GM19324 (cell line): ENCODE data around the gene RASD1.

Source experiments
- ATAC-seq: cut with Tn5 transposase; IDR thresholded peaks from one replicate; pipeline ENCODE4 v1.9.1; 2021; ENCODE audit warnings: mild to moderate bottlenecking, moderate library complexity; ENCODE audit not compliant: unreplicated experiment, low FRiP score

The RASD1 gene, protein sequence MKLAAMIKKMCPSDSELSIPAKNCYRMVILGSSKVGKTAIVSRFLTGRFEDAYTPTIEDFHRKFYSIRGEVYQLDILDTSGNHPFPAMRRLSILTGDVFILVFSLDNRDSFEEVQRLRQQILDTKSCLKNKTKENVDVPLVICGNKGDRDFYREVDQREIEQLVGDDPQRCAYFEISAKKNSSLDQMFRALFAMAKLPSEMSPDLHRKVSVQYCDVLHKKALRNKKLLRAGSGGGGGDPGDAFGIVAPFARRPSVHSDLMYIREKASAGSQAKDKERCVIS

DNA sequence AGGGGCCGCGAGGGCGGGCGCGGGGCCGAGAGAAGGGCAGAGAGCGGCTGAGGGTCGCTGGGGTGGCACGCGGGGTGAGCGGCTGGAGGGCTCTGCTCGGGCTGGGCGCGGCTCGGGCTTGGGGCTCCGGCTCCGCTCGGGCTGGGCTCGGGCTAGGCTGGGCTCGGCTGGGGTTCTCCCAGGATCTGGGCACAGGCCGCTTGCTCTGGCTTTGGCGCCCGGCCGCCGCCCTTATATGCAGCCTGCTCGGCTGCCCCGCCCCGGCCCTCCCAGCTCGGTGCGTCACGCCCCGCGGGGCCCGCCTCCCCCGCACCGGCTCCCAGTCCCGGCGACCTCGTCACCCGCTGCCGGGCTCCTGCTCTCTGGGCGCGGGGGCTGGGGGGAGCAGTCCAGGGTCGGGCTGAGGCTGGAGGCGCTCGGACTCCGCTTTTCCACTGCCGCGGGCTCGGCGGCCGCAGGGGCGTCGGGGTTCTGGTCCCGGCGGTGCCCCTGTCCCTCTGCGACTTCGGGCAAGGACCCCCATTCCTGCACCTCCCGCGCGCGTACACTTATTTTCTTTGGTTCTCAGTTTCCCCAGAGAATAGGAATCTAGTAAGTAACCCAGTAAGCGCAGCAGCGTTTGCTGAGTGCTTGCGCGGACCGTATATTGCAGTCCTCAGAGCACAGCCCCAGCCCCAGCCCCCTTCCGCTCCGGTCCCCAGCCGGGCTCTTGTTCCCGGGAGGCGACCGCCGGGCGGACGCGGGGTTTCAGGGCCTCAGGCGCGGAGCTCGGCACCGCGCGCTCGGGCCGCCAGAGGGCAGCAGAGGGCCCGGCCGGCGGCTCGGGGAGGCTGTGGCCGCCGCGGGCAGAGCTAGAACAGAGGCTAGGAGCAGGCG is at the start of gene RASD1:
RASD1 (minus strand) TSS at position 207 of the 876 bp plus-strand sequence. CDS start 214 bp downstream, outside the sequence.
- peak; percentile 66 for ATAC-seq

DNA sequence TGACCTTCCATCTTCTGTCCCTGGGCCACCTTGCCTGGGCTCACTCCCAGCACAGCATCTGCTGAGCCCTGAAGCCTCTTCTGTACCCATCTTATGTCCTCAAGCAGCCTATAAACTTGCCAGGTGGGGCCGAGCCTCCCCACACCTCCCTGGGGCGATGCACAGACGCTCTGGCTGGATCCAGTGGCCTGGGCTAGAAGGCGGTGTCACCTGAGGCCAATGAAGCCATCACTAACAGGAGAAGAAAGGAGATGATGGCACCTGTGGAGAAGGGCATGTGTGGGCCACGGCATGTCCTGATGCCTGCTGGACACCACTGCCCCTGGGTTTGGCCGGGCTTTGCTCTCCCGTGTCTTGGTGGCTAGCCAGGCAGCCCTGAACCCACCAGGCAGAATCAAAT is 49.8 kb upstream of the RASD1 start:
- ATAC-seq, result no peak

DNA sequence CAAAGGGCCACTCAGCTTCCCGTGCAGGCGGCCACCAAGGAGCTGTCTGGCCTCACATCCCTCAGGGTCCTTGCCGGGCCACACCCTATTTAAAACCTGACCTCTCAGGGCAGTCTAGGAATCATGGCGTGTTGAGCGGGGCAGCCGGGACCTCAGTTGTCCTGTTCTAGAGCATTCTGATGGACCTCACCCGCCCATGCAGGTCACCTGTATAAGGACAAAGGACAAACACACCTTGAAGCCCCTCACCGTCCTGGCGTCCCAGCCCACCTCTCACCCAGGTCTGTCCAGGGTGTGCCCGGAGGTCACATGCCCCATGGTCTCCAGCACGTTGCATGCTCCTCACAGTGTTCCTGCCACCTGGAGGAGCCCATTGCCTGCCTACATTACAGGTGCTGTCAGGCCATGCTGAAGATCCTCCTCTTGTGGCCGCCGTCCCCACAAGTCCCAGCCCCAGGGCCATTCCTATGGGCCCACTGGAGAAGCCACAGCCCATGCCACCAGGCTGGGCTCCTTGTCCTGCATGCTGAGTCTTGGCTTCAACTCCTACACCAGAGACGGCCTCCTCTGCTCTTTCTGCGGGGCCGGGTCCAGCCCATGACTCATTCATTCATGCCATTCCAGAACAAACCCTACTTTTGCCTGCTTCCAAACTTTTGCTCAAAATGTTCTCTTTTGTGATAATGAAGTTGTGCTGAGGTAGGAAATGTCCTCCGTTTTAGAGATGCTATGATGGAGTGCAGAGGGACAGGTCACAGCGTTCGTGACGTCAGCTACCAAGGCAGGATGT is 49.0 kb upstream of the RASD1 start:
- no peak for ATAC-seq

DNA sequence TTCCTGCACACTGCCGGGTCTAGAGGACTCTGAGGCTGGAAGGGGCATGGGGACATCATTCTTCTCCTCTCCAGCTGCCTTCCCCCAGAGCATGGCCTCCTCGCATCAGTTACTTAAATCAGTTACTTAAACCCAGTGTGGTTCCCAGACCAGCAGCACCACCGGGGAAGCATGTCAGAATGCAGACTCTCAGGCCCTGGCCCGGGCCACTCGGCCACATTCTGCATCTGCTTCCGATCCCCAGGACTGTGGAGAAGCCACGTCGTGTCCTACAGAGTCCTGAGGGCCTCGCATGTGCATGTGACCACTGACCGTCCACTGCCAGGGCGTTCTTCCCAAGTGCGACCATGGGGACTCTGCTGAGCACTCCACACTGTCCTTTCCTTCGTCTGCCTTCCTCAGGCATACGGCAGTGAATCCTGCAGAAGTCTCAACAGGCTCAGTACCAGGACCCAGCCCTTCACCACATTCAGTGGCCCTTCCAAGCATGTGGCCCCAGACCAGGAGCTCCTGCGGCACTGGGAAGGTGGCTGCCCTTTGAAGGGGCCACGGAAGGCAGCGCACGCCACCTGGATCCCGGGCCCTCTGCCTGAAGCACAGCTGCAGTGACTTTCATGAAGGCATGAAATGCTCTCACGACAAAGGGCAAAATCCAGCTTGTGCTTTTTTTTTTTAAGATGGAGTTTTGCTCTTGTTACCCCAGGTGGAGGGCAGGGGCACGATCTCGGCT is 46.9 kb upstream of the RASD1 start:
- ATAC-seq, result no peak

DNA sequence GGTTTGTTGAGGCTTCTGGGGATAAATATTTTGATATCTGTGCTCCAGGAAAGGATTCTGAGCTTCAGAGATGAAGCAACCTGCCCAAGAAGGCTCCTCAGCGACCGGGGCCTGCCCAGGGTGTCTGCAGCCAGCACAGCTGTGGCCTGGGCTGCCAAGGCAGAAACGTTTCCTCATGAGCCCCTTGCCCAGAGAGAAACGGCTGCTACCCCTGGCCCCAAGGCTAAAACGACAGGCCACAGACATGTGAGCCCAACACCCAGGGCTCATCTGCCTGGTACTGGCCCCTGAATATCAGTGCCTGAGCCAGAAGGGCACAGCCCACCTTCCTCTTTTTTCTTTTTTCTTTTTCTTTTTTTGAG is 45.4 kb upstream of the RASD1 start:
- no peak for ATAC-seq

DNA sequence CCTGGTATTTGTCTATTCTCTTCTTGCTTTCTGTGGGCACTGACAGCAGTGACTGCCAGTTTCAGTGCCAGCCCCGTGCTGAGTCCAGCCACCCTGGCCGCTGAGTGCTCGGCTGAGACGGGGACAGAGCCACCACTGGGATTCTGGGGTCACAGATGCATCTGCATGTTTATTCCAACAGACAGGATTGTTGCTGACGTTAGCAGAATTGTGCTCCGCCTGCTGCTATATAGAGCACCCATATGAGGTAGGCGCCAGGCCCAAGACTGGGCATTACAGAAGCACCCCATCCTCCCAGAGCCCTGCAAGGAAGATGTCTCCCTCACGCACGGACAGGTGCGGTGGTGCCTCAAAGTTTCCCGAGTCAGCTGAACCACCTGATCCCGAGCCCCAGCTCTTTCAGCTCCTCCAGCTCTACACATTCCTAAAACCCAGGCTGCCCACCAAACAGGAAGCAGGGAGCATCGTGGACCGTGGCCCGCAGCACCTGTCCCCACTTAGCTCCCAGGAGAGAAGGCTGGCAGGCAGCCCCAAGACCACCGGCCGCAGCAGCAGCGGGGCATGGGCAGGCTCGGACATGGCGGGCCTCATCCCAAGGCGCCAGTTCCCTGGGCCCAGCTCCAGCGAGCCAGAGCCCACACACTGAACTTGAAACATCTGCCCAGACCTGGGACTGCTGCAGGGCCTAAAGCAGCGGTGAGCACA is 44.9 kb upstream of the RASD1 start:
- no peak for ATAC-seq

DNA sequence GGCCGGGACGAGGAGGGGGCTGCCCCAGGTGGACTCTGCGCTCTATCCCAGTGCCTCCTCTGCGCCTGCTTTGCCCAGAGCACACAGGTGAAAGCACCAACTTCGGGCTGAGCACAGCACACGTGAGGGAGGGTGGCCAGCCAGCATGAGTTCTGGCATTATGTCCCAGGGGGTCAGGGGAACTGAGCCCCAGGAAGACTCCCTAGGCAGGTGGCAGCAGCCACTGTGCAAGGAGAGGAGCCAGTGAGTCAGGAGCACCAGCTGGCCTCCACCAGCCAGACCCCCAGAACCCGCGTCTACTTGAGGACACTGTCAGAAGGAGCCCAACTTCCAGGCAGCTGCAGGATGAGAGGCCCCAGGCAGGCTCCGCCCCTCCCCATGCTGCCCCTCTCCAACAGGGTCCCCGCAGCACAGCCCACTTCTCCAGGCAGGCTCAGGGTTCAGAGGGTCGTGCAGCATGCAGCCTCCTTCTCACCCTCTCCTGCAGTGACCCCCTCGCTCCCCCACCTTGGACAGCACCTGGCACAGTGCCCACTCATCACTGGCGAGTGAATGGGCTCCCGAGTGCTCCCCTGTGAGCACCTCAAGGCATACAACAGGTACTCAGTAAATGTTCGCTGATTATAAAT is 44.2 kb upstream of the RASD1 start:
- ATAC-seq, result no peak

DNA sequence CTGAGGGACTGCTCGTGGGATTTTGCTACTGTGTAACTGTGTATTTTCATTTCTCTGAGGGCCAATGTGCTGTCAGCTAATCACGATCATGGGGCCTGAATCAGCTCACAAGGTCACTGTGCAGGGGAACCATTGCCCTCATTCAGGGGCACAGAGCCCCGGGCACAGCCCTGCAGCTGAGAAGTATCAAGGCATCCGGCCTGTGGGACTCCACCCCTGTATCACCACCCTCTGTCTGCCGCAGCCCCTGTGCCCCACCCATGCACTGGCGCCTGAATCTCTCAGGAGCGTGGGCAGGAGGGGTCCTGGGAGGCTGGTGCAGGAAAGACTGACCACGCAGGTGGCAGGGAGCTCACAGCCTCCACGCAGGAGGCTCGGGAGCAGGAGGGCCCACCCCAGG is 43.4 kb upstream of the RASD1 start:
- ATAC-seq, result no peak

DNA sequence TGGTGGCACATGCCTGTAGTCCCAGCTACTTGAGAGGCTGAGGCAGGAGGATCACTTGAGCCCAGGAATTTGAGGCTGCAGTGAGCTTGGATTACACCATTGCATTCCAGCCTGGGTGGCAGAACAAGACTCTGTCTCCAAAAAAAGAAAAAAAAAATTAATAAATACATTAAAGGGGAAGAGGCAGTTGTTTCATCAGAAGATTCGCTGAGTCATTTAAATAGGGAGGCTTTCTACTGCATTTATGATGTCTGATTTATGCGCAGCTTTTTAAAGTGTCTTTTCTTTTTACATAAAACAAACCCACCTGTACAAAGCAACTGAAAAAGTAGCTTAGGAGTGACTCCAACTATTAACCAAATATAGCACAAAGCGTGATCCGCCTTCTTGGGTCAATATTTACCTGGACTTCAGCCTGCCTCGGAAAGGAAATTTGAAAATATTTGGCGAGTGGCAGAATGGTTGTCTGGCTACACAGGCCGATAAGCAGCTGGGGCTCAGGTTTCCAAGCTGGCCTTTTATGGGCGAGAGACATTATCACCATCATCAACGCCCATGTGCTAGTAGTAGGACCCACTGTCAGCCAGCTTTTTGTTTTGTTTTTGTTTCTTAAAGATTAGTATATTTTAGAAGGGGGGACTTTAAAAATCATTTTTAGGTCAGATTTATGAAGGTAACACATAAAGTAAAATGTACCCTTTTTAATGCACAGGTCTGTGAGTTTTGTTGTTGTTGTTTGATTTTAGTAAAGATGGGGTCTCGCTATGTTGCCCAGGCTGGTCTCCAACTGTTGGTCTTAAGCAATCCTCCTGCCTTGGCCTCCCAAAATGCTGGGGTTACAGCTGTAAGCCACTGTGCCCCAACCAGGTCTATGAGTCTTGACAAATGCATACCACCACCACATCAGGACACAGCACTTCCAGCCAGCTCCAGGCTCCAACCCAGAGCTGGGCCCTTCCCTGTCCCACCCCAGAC is 42.5 kb upstream of the RASD1 start:
- ATAC-seq, result no peak

DNA sequence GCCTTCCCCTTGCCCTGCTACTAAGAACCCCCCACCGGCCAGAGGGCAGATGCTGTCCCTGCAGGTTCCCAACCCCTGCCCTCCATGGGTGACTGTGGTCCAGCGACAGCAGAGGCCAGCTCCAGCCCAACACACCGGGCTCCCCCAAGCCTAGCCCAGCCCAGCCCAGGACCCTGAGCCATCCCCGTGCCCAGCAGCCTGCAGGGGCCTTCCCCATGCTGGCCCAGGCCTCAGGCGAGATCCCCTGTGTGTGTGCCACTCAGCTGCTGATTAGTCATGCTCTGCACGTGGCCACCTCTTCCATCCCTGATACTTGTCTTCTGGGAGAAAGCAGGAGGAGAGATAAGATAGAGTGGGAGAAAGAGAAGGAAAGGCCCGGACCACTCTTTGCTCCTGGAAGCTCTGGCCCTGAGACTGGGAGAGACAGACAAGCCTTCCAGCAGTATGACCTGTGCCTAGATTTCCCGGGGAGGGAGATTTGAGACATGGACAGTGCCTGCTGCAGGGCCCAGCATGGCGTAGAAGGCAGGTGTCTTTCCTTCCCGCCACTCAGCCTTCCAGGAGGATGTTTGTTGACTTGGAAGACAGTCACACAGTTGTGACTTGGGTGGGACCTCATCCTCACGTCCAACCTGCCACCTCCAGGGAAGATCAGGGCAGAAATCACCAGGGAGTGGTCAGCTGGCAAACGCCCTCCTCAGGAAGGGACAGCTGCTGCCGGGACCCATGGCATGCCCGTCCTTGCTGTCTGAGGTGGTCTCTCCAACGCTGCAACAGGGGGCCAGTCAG is 41.3 kb upstream of the RASD1 start:
- no peak for ATAC-seq

DNA sequence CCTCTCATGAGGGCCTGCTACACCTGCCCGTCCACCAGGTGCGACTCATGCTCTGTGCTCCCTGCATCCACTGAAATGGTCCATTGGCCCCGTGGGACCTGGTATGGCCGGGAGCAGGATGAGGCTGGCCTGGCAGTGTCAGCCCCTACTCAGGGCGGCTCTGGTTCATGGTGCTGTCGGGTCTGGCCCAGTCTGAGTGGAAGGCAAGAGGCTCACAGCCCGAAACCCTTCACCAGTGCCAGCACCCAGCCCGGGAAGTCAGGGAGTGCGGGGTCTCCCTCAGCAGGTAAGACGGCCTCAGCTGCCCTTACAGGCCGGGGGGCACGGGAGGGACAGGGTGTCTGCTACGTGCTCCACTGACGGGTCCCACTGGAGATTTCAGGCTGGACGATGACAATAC is 40.5 kb upstream of the RASD1 start:
- ATAC-seq, result no peak

DNA sequence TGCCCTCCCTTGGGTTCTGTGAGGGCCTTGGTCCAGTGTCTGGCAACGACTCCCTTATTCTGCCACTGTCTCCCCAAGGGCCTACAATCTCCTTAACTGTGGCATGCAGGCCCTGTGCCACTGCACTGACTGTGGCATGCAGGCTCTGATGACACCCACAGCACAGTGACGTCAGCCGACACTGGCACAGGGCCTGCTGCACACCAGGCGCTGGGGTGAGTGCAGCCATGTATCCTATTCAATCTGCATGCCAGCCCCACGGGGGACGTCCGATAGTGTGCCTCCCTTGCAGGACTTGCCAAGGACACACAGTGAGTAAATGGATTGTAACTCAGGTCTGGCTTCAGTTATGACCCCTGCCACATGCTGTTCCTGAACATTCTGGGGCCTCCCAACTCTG is 39.8 kb upstream of the RASD1 start:
- ATAC-seq, result no peak

DNA sequence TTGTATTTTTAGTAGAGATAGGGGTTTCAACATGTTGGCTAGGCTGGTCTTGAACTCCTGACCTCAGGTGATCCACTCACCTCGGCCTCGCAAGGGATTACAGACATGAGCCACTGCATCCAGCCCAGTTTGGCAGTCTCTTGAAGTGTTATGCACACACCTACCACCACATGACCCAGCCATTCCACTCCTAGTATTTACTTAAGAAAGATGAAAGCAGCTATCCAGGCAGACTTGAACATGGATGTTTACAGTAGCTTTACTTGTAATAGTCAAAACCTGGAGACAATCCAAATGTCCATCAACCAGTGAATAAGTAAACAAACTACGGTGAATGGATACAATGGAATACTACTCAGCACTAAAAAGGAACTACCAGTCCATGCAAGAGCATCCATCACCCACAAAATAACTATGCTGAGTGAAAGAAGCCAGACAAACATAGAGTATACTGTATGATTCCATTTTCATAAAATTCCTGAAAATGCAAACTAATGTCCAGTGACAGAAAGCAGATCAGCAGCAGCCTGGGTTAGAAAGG is 37.8 kb upstream of the RASD1 start:
- no peak for ATAC-seq

DNA sequence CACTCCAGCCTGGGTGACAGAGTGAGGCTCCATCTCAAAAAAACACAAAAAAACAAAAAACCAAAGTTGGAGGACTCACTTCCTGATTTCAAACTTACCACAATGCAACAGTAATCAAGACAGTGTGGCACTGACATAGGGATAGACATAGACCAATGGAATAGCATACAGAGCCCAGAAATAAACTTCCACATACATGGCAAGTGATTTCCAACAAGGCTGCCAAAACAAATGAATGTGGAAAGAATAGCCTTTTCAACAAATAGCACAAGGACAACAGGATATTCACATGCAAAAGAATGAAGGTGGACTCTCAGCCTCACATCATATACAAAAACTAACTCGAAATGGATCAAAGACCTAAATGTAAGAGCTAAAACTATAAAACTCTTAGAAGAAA is 36.8 kb upstream of the RASD1 start:
- ATAC-seq, result no peak

DNA sequence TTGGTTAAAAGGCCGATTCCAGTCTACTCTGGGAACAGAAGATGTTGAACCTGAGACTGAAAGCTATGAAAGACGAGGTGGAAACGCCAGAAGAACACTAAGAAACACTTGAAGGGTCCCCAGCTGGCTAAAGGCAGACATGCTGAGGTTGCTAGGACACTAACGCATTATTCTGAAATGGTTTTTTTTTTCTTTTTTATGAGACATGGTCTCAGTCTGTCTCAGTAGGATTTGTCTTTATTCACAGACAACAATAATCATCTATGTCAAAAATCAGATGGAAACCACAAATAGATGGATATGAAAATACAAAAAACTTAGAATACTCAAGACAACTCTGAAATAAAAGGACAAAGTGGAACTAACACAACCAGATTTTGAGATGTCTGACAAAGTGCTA is 35.0 kb upstream of the RASD1 start:
- no peak for ATAC-seq

DNA sequence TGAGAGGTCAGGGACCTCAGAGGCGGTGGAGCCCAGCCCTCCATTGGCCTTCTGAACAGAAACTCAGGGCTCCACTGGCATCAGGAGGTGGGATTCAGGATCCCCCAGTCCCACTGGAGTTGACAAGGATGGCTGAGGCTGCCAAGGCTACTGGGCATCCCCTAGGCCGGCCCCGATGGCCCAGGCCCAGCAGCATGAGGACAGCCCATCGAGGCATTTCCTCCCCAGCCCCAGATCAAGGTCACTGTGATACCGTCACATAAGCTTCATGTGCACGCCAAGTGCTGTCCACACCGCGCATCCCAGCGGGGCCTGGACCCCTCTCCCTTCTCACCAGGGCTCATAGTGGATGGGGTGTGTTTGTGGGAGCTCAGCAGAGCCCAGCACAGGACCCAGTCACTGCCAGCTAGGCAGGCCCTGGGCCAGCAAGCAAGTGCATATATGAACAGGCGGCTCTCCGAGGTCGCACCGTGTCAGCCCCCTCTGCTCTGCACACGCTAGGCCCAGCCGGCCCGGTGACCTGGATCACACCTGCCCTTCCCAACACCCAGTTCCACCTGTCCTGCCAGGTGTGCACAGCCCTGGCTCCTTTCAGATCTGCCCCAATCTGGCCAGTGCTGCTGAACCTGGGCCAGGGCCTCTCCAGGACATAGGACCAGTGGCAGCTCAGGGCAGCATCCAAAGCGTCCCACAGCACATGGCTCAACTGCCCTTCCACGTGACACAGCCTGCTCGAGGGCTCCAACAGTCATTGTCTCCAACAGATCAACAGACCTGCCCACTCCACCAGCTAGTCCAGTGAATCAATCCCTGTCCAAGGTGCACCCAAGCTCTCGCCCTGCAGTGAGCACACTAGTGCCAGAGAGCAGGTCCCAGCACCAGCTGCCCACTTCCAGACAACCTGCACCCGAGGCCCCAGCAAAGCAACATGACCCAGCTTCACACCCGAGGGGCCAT is 32.8 kb upstream of the RASD1 start:
- no peak for ATAC-seq
